ENCODE measurements around the gene GLI3. TPM values are rescaled to one million over a fixed set of nuclear protein-coding genes. Genes with fewer than 3 reads are reported as not detected.

The GLI3 gene
- total and polyA plus RNA-seq, 10 of the 15 experiments (the other 5 are each of a cell fraction or from before 2014, with no cell fraction given), result 0.01 TPM; not detected in 8

- Histone ChIP-seq H3K9ac (ENCODE audit: control insufficient read depth, insufficient read depth, low read length) (no peak overlapping the region), H3K4me1 (ENCODE audit: control insufficient read depth, insufficient read depth, low read length) (no peaks in the 10 kb centered on the region), H4K20me1 (ENCODE audit: control insufficient read depth, insufficient read depth) (no peaks in the 10 kb centered on the region), H2AFZ (ENCODE audit: control insufficient read depth, low read depth, low read length) (no peak overlapping the region), H3K36me3 (ENCODE audit: control insufficient read depth in 2 of 2, insufficient read depth in 2 of 2, low read length in 1 of 2) (no peaks in the 10 kb centered on the region), H3K4me3 (no peak overlapping the region), H3K27ac (ENCODE audit: control insufficient read depth, insufficient read depth) (no peak overlapping the region), H3K9me3 (replicated peaks; ENCODE audit: control insufficient read depth, insufficient read depth, low read length) (no peaks in the 10 kb centered on the region), H3K79me2 (ENCODE audit: control insufficient read depth, insufficient read depth, low read length) (no peaks in the 10 kb centered on the region), H3K27me3 (replicated peaks in 1 of 2; ENCODE audit: control insufficient read depth in 2 of 2, insufficient read depth in 2 of 2, low read length in 1 of 2) (no peaks in the 10 kb centered on the region), H3K4me2 (ENCODE audit: control insufficient read depth, insufficient read depth) (no peak overlapping the region)
- no peak for ATAC-seq
- TF ChIP-seq ZBTB40 (IDR thresholded peaks at IDR 0.05; ENCODE audit: borderline replicate concordance) (peak; percentile 29; the same call in 1 of the 2 replicates), RAD21 (IDR thresholded peaks at IDR 0.05; ENCODE audit: insufficient read depth, low read depth, low read length) (no peak)
- ChIA-PET POLR2A (no interaction called here), RAD21 (ENCODE audit: unreplicated experiment) (no interaction called here), CTCF (no interaction called here), SMC1A (ENCODE audit: uncharacterized antibody, unreplicated experiment) (no interaction called here)
- BruUV-seq (replicated peaks), result no TSS peak
- in situ Hi-C loops (cut with MboI) (no loop called here), intact Hi-C loops (cut with micrococcal nuclease; ENCODE audit: unreplicated experiment) (no loop called here)
- FAIRE-seq, result no peak
- DNase-seq (ENCODE audit: low read depth, low spot score), result no peak
- 0% methylated on average over 1 of the region's 1 CpG for WGBS (ENCODE audit: insufficient coverage, insufficient replicate concordance, low lambda C conversion rate, missing lambda C conversion rate)
Measured at GRCh38 chr7:42069590-42069989, 167.4 kb downstream of the GLI3 start.

All from GM12878 (cell line).